Measurements from ENCODE around the gene KDM4B. TPM values are rescaled to one million over a fixed set of nuclear protein-coding genes. Genes with fewer than 3 reads are reported as not detected.

KDM4B gene
- total RNA-seq, 1 experiment from 2014 or later, result 35.9 TPM

DNA sequence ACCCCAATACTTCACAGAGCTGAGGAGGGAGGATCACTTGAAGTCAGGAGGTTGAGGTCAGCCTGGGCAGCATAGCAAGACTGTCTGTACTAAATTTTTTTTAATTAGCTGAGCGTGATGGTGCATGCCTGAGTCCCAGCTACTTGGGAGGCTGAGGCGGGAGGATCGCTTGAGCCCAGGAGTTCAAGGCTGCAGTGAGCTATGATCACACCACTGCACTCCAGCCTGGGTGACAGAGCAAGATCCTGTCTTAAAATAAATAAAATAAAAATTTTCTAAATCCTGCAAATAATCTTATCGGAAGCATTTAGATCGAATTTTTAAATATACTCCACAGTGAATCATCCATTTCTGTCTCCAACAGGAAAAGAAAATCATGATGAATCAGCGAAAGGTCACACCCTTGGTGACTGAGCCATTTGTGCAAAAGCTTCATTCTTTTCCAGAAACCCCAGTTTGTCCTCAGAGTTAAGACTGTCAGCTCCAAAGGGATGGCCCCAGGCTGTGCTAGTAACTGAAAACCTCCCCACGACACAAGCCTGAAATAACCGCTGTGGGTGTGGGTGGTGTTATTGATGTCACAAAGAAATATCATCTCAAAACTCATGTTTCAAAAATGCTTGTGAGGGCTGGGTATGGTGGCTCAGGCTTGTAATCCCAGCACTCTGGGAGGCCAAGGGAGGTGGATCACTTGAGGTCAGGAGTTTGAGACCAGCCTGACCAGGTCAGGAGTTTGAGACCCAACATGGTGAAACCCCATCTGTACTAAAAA, 204.1 kb downstream of the KDM4B start (continued):
- TF ChIP-seq CBX3 (IDR thresholded peaks at IDR 0.05; ENCODE audit: low read depth) (peak; percentile 81; the same call in 1 of the 2 replicates), RAD21 (IDR thresholded peaks at IDR 0.05; ENCODE audit: low read depth) (peak; percentile 41), JUND (IDR thresholded peaks at IDR 0.05) (peak; percentile 91)
- TF ChIP-seq, protein P1, sequence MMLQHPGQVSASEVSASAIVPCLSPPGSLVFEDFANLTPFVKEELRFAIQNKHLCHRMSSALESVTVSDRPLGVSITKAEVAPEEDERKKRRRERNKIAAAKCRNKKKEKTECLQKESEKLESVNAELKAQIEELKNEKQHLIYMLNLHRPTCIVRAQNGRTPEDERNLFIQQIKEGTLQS (IDR thresholded peaks at IDR 0.05), result no peak

DNA sequence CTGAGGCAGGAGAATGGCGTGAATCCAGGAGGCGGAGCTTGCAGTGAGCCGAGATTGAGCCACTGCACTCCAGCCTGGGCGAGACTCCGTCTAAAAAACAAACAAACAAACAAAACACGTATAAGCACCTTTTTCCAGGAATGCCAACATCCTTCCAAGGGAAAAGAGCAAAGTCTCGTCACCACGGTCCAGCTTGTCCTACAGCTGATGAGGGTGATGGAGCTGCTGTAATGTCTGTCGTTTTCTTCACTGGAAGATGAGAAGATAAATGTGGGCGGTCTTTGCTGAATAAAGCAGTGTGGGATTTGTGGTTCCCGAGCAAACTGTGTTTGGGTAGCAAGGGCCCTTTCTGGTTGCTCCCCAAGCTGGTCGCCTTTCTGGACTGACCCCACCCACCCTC, 205.1 kb downstream of the KDM4B start:
- H3K79me2 ChIP-seq (ENCODE audit: insufficient read depth, low read length), result no peaks in the 10 kb centered on the region
- no peaks in the 10 kb centered on the region for H3K9me3 ChIP-seq (ENCODE audit: control insufficient read depth in 1 of 2, insufficient read depth in 1 of 2, low read depth in 1 of 2, low read length in 2 of 2)
- H3K27me3 ChIP-seq (ENCODE audit: insufficient read depth, low read length), result no peaks in the 10 kb centered on the region
- H3K27ac ChIP-seq (ENCODE audit: low read depth, low read length), result peak overlapping the region; percentile 97
- no peaks in the 10 kb centered on the region for H3K9me2 ChIP-seq (ENCODE audit: insufficient read depth)
- intact Hi-C loops (cut with micrococcal nuclease), result no loop called here
- CTCF ChIA-PET, result no interaction called here
- DNase-seq (ENCODE audit: low read depth, low spot score) (no peak), ATAC-seq (no peak)
- no peak overlapping the region for H2AFZ ChIP-seq (ENCODE audit: low read depth, low read length, poor library complexity, severe bottlenecking)
- no peak for TF ChIP-seq CBX3 (IDR thresholded peaks at IDR 0.05; ENCODE audit: low read depth)
- no peak for TF ChIP-seq RAD21 (IDR thresholded peaks at IDR 0.05; ENCODE audit: low read depth)
- no peak for TF ChIP-seq POLR2AphosphoS5 (IDR thresholded peaks at IDR 0.05; ENCODE audit: low read depth, low read length)
- TF ChIP-seq CEBPB (IDR thresholded peaks at IDR 0.05; ENCODE audit: low read depth), result no peak
- TF ChIP-seq, protein P2, sequence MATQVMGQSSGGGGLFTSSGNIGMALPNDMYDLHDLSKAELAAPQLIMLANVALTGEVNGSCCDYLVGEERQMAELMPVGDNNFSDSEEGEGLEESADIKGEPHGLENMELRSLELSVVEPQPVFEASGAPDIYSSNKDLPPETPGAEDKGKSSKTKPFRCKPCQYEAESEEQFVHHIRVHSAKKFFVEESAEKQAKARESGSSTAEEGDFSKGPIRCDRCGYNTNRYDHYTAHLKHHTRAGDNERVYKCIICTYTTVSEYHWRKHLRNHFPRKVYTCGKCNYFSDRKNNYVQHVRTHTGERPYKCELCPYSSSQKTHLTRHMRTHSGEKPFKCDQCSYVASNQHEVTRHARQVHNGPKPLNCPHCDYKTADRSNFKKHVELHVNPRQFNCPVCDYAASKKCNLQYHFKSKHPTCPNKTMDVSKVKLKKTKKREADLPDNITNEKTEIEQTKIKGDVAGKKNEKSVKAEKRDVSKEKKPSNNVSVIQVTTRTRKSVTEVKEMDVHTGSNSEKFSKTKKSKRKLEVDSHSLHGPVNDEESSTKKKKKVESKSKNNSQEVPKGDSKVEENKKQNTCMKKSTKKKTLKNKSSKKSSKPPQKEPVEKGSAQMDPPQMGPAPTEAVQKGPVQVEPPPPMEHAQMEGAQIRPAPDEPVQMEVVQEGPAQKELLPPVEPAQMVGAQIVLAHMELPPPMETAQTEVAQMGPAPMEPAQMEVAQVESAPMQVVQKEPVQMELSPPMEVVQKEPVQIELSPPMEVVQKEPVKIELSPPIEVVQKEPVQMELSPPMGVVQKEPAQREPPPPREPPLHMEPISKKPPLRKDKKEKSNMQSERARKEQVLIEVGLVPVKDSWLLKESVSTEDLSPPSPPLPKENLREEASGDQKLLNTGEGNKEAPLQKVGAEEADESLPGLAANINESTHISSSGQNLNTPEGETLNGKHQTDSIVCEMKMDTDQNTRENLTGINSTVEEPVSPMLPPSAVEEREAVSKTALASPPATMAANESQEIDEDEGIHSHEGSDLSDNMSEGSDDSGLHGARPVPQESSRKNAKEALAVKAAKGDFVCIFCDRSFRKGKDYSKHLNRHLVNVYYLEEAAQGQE (IDR thresholded peaks at IDR 0.05; ENCODE audit: low read depth), result no peak
- no peak for TF ChIP-seq SRF (IDR thresholded peaks at IDR 0.05; ENCODE audit: low read depth)
- TF ChIP-seq, protein P3, sequence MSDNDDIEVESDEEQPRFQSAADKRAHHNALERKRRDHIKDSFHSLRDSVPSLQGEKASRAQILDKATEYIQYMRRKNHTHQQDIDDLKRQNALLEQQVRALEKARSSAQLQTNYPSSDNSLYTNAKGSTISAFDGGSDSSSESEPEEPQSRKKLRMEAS (IDR thresholded peaks at IDR 0.05), result no peak
- no peak for TF ChIP-seq ELF1 (IDR thresholded peaks at IDR 0.05; ENCODE audit: borderline replicate concordance, low read depth)
- TF ChIP-seq, protein P4, sequence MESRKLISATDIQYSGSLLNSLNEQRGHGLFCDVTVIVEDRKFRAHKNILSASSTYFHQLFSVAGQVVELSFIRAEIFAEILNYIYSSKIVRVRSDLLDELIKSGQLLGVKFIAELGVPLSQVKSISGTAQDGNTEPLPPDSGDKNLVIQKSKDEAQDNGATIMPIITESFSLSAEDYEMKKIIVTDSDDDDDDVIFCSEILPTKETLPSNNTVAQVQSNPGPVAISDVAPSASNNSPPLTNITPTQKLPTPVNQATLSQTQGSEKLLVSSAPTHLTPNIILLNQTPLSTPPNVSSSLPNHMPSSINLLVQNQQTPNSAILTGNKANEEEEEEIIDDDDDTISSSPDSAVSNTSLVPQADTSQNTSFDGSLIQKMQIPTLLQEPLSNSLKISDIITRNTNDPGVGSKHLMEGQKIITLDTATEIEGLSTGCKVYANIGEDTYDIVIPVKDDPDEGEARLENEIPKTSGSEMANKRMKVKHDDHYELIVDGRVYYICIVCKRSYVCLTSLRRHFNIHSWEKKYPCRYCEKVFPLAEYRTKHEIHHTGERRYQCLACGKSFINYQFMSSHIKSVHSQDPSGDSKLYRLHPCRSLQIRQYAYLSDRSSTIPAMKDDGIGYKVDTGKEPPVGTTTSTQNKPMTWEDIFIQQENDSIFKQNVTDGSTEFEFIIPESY (IDR thresholded peaks at IDR 0.05; ENCODE audit: extremely low read depth, insufficient replicate concordance, low read length), result no peak
- no peak for TF ChIP-seq FOSL1 (IDR thresholded peaks at IDR 0.05; ENCODE audit: low read depth)
- H3K36me3 ChIP-seq (ENCODE audit: control insufficient read depth in 1 of 2, insufficient read depth in 2 of 2, low read length in 2 of 2), result no peaks in the 10 kb centered on the region
- no peaks in the 10 kb centered on the region for H4K20me1 ChIP-seq (ENCODE audit: insufficient read depth)
- RAD21 ChIA-PET (ENCODE audit: low non-redundant PET in 1 of 2, low total read pairs in 2 of 2, uncharacterized antibody in 2 of 2, unreplicated experiment in 2 of 2), result no interaction called here
- no peak overlapping the region for H3K4me3 ChIP-seq (replicated peaks in 1 of 2; ENCODE audit: low read depth in 1 of 2, low read length in 2 of 2)
- no TSS peak for BruUV-seq (replicated peaks)
- H3K9ac ChIP-seq (ENCODE audit: low read length), result 0 out of 2 replicates have a peak overlapping the region, but pooled peaks have one; percentile 54
- H3K4me1 ChIP-seq (ENCODE audit: control insufficient read depth in 1 of 2, insufficient read depth in 2 of 2, low read length in 2 of 2), result peaks cover 49 to 88% of the 10 kb centered on the region in 2 experiments
- POLR2A ChIA-PET, result no interaction called here
- peak overlapping the region; percentile 67 for H3K4me2 ChIP-seq (ENCODE audit: low read length)

All from HCT116 (cell line).